Thyroid gland (tissue), 4 donors: Measurements from ENCODE around the gene RNF227. TPM values are rescaled to one million over a fixed set of nuclear protein-coding genes. Genes with fewer than 3 reads are reported as not detected.

Experiments used
- DNase-seq, 2 donors: peaks; one replicate each; pipeline ENCODE4 v3.0.0-alpha.2; 2019
- H3K27ac ChIP-seq, 3 donors: fragments of 200-600 bp; sonication (generic); 1 replicate in 2 of 3; 2 replicates in 1 of 3; pipeline ENCODE4 v1.5.1; 2016 to 2019; ENCODE audit warnings: mild to moderate bottlenecking in 1 of 3, moderate library complexity in 1 of 3
- H3K27me3 ChIP-seq: fragments of 200-600 bp; sonication (generic); one replicate; pipeline ENCODE4 v1.5.1; 2019
- H3K36me3 ChIP-seq, 2 donors: fragments of 200-600 bp; sonication (generic); one replicate each; pipeline ENCODE4 v1.5.1; 2016 to 2019
- H3K4me1 ChIP-seq, 2 donors: fragments of 200-600 bp; sonication (generic); one replicate each; pipeline ENCODE4 v1.5.1; 2017 to 2019
- H3K4me3 ChIP-seq, 3 donors: fragments of 200-600 bp; sonication (generic); replicated peaks in 1 of 3; 1 replicate in 2 of 3; 2 replicates in 1 of 3; pipeline ENCODE4 v1.5.1; 2016; ENCODE audit warnings: mild to moderate bottlenecking in 1 of 3
- H3K9me3 ChIP-seq: fragments of 200-600 bp; sonication (generic); one replicate; pipeline ENCODE4 v1.5.1; 2017
- POLR2A ChIP-seq, 2 donors: fragments of 450-650 bp; IDR thresholded peaks; one replicate each; pipeline ENCODE4 v1.6.1; 2017; ENCODE audit warnings: antibody characterized with exemption in 2 of 2, mild to moderate bottlenecking in 2 of 2, moderate library complexity in 1 of 2
- WGBS, 2 donors: methylation state at CpG; one replicate each; pipeline ENCODE4 v1.1.5; 2017; 5-methylcytosine and 5-hydroxymethylcytosine counted together
- intact Hi-C: fragments of 100-400 bp; cut with DNase I; formaldehyde crosslinking; loops from one replicate; pipeline ENCODE4 v1.15.1; 2023
- total RNA-seq, 4 donors: library from RNA; depleted of rRNA; stranded (reverse); fragments of >200 nt; gene quantifications; one replicate each; pipeline ENCODE4 v1.2.3, GENCODE V29; 2016
- TF ChIP-seq, protein P1 (sequence below), 6 experiments: fragments of 200-600 bp in 3 of 6; fragments of 450-650 bp in 3 of 6; sonication (generic) in 3 of 6; IDR thresholded peaks; one replicate each; pipeline ENCODE4 v1.5.1; 2016 to 2019; ENCODE audit warnings: antibody characterized with exemption in 6 of 6, mild to moderate bottlenecking in 2 of 6, inconsistent platforms in 1 of 6, moderate library complexity in 1 of 6

The RNF227 gene
- total RNA-seq, 4 donors from 2014 or later, result 1.1 to 4.3 (median 2.2) TPM

DNA sequence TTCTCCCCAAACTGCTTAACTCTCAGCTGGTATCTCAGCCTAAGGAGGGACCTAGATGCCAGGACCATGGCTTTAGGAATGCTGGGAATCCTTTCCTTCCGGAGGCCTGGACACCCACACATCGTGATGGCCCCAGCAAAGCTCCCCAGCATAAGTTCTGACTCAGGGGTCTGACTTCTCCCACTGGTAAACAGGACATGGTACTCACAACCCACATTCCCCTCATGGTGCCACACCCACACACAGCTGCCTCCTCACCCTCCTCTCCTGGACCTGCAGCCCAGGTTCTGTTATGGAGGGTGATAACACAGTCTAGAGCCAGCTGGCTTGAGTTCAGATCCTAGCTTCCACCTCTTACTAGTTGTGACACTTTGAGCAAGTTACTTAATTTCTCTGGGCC lies 719 bp upstream of the RNF227 start:
- Histone ChIP-seq H3K4me3 (no peak overlapping the region), H3K9me3 (no peaks in the 10 kb centered on the region), H3K4me1 (peaks cover 11 to 17% of the 10 kb centered on the region in 2 donors), H3K36me3 (peaks cover 1 to 3% of the 10 kb centered on the region in 2 donors), H3K27ac (peak overlapping the region in 2 of 3 donors; percentile 94 to 96), H3K27me3 (no peaks in the 10 kb centered on the region)
- TF ChIP-seq, protein P1, sequence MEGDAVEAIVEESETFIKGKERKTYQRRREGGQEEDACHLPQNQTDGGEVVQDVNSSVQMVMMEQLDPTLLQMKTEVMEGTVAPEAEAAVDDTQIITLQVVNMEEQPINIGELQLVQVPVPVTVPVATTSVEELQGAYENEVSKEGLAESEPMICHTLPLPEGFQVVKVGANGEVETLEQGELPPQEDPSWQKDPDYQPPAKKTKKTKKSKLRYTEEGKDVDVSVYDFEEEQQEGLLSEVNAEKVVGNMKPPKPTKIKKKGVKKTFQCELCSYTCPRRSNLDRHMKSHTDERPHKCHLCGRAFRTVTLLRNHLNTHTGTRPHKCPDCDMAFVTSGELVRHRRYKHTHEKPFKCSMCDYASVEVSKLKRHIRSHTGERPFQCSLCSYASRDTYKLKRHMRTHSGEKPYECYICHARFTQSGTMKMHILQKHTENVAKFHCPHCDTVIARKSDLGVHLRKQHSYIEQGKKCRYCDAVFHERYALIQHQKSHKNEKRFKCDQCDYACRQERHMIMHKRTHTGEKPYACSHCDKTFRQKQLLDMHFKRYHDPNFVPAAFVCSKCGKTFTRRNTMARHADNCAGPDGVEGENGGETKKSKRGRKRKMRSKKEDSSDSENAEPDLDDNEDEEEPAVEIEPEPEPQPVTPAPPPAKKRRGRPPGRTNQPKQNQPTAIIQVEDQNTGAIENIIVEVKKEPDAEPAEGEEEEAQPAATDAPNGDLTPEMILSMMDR (IDR thresholded peaks at IDR 0.05), result no peak
- no peak for TF ChIP-seq POLR2A (IDR thresholded peaks at IDR 0.05)
- intact Hi-C loops, result no loop called here
- 65 to 89% methylated on average over 2 of the region's 2 CpGs for whole genome bisulfite sequencing, 2 donors
- DNase-seq, result no peak

DNA sequence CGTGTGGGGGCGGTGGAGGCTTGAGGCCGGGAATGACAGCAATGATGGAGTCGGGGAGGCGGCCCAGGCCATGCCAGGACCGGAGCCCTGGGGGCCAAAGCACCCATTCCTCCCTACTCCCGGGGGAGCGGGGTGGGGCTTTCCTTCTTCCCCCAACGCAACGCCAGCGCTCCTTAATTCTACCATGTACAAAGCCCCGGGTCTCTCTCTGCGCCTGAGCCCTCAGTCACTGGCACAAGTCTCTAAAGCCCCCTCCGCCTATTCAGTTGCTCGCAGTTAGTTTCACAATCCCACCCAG lies 245 bp upstream of the RNF227 start:
- no peaks in the 10 kb centered on the region for H3K9me3 ChIP-seq
- H3K36me3 ChIP-seq, result peaks cover 6 to 8% of the 10 kb centered on the region in 2 donors
- TF ChIP-seq, protein P1 (IDR thresholded peaks at IDR 0.05), result no peak
- TF ChIP-seq POLR2A (IDR thresholded peaks at IDR 0.05), result no peak
- H3K4me3 ChIP-seq, result peak overlapping the region in 2 of 3 donors; percentile 47 to 50
- H3K27me3 ChIP-seq, result no peaks in the 10 kb centered on the region
- DNase-seq, result no peak
- 43 to 50% methylated on average over 14 to 15 of the region's 15 CpGs for WGBS, 2 donors
- H3K27ac ChIP-seq, result peak overlapping the region; percentile 94 to 96 (median 96)
- intact Hi-C loops, result no loop called here
- H3K4me1 ChIP-seq, result peaks cover 11 to 17% of the 10 kb centered on the region in 2 donors

DNA sequence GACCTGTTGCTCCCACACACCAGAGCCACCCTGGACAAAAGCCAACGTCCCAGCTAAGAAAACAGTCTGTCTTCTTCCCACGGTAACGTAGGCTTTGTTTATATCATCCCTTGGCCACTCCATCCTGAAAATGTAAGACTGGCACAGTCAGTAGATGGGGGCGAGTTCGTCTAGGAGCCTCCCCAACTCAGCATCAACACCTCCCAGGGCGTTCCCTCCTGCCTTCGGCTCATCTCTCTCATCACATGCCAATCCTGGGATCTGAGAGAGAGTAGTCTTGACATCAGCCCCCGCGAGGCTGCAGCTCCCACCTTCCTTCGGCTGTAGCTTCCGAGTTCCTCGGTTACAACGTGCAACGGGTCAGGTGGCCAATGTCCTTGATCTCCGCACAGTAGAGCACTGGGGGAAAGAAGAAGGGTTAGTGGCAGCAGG lies 894 bp downstream of the RNF227 start:
- peak overlapping the region in 2 of 3 donors; percentile 38 to 50 for H3K4me3 ChIP-seq
- peak; percentile 12 to 20 for DNase-seq
- peak overlapping the region; percentile 37 to 96 (median 74) for H3K27ac ChIP-seq
- no peaks in the 10 kb centered on the region for H3K9me3 ChIP-seq
- H3K27me3 ChIP-seq, result no peaks in the 10 kb centered on the region
- H3K36me3 ChIP-seq, result peaks cover 15 to 19% of the 10 kb centered on the region in 2 donors
- intact Hi-C loops, result no loop called here
- 5 to 6% methylated on average over 13 to 15 of the region's 15 CpGs for WGBS, 2 donors
- H3K4me1 ChIP-seq, result peaks cover 11 to 17% of the 10 kb centered on the region in 2 donors
- TF ChIP-seq, protein P1 (IDR thresholded peaks at IDR 0.05), result no peak
- no peak for TF ChIP-seq POLR2A (IDR thresholded peaks at IDR 0.05)

DNA sequence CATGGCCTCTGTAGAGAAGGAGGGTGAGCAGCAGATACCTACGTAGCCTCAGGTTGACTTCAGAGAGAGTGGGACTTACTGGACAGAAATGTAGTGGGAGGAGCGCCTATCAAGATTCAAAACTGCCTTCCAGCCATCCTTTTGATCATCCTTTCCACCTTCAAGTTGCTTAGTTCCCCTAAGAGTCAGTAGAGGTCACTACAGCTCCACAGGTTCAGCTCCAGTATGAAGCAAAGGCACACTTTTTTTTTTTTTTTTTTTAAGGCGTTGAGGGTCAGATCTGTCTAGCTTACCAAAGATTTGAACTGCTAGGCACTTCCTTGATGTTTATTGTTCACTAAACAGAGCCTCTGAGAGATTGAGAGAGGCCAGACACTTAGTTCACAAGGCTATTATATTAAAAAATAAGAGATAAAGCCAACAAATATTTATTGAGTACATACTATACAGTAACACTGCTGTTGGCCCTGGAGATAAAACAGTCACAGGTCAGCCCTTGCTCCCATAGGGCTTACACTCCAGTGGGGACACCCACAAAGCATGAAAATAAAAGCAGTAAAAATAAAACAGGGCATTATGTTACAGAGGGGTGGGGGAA lies 3.1 kb downstream of the RNF227 start:
- Histone ChIP-seq H3K4me1 (peaks cover 11 to 17% of the 10 kb centered on the region in 2 donors), H3K9me3 (no peaks in the 10 kb centered on the region), H3K27ac (no peak overlapping the region), H3K36me3 (peaks cover 28 to 36% of the 10 kb centered on the region in 2 donors), H3K27me3 (no peaks in the 10 kb centered on the region), H3K4me3 (no peak overlapping the region)
- DNase-seq, result peak in 1 of 2 donors; percentile 34
- WGBS, 2 donors, result 49 to 53% methylated on average over 3 of the region's 3 CpGs
- intact Hi-C loops, result loop anchor here (5.0 kb wide), 1 partner anchor 79 kb away; no protein-coding TSS in a partner anchor
- no peak for TF ChIP-seq POLR2A (IDR thresholded peaks at IDR 0.05)
- TF ChIP-seq, protein P1 (IDR thresholded peaks at IDR 0.05), result peak; percentile 24 to 85 (median 62)

DNA sequence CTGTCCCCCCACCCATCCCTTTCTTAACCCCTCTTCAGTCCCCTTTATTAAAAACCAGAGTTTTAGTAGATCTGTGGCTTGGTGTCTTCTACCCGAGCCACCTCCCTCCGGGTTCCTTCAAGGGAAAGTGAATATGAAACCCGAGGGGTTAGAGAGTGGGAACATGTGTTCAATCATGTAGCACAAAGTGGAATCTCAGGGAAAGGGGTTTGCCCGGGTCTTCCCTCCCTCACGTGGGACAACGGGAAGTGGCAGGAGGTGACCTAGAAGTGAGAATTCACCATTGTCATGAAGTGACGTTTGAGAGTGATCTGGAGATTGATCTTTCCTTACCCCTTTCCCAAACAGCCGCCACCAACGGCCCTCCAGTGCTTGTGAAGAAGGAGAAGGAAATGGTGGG lies 5.0 kb downstream of the RNF227 start:
- peaks cover 4 to 8% of the 10 kb centered on the region in 2 donors for H3K4me1 ChIP-seq
- no peak for DNase-seq
- TF ChIP-seq POLR2A (IDR thresholded peaks at IDR 0.05), result no peak
- TF ChIP-seq, protein P1 (IDR thresholded peaks at IDR 0.05), result no peak
- 69 to 72% methylated on average over 9 of the region's 9 CpGs for WGBS, 2 donors
- intact Hi-C loops, result loop anchor here (5.0 kb wide), 1 partner anchor 81 kb away; no protein-coding TSS in a partner anchor
- peaks cover 46 to 50% of the 10 kb centered on the region in 2 donors for H3K36me3 ChIP-seq
- no peak overlapping the region for H3K4me3 ChIP-seq
- H3K27ac ChIP-seq, result no peak overlapping the region
- no peaks in the 10 kb centered on the region for H3K9me3 ChIP-seq
- H3K27me3 ChIP-seq, result no peaks in the 10 kb centered on the region
